ENCODE measurements around the gene CNTN4. TPM values are rescaled to one million over a fixed set of nuclear protein-coding genes. Genes with fewer than 3 reads are reported as not detected.

The CNTN4 gene
- total RNA-seq, 1 experiment from 2014 or later, result 5.7 TPM

DNA sequence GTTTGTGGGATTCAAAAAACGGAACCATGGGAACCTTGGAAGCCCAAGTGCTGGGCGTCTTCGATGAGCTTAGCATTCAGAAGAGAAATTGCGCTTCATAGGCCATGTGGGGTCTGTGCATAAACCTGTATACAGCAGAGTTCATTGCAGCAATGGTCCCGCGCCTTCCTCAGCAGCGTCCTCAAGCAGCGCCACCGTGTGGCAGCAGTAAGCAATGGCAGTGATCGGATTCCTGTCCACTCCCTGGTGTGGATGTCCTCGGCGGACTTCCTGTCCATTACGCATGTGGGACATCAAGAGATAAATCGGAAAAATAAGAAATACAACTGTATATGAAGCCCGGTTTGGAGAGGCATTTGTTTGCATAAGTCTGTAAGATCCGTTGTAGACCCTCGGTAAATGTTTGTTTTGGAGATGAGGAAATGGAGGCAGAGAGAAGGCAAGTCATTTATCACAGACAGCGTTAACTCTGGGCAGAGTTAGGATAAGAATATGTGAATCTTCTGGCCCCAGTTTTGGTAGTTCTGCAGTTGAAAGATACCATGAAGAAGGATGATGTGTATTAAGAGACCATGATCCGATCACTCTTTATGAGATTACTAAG is 57.7 kb downstream of the CNTN4 start:
- Histone ChIP-seq H3K9me3 (ENCODE audit: low read depth, low read length, poor library complexity, severe bottlenecking) (no peaks in the 10 kb centered on the region), H3K27me3 (replicated peaks; ENCODE audit: insufficient read depth, low read depth, low read length, poor library complexity) (no peaks in the 10 kb centered on the region), H3K27ac (ENCODE audit: low read depth, low read length, poor library complexity, severe bottlenecking) (no peak overlapping the region), H3K4me1 (ENCODE audit: insufficient read depth, low read length, poor library complexity, severe bottlenecking) (peaks cover 5% of the 10 kb centered on the region), H3K4me3 (ENCODE audit: low read depth, low read length, poor library complexity, severe bottlenecking) (peak overlapping the region; percentile 34), H3K36me3 (ENCODE audit: insufficient read depth, low read length, poor library complexity, severe bottlenecking) (no peaks in the 10 kb centered on the region)
- no TSS peak for BruUV-seq (replicated peaks)
- ChIA-PET CTCF (interaction anchor here (0.6 to 1.0 kb wide), 3 partner anchors 167 to 961 kb away, joined by 3 to 6 read pairs (median 5); no protein-coding TSS in a partner anchor), POLR2A (ENCODE audit: low non-redundant PET) (interaction anchor here (0.5 kb wide), 1 partner anchor 711 kb away, joined by 4 read pairs; no protein-coding TSS in a partner anchor)
- intact Hi-C loops (cut with micrococcal nuclease; ENCODE audit: unreplicated experiment), result loop anchor here (5.0 to 10.0 kb wide), 4 partner anchors 858 to 1522 kb away; no protein-coding TSS in a partner anchor
- peak; percentile 77 for DNase-seq (ENCODE audit: low spot score)
- TF ChIP-seq, protein P1, sequence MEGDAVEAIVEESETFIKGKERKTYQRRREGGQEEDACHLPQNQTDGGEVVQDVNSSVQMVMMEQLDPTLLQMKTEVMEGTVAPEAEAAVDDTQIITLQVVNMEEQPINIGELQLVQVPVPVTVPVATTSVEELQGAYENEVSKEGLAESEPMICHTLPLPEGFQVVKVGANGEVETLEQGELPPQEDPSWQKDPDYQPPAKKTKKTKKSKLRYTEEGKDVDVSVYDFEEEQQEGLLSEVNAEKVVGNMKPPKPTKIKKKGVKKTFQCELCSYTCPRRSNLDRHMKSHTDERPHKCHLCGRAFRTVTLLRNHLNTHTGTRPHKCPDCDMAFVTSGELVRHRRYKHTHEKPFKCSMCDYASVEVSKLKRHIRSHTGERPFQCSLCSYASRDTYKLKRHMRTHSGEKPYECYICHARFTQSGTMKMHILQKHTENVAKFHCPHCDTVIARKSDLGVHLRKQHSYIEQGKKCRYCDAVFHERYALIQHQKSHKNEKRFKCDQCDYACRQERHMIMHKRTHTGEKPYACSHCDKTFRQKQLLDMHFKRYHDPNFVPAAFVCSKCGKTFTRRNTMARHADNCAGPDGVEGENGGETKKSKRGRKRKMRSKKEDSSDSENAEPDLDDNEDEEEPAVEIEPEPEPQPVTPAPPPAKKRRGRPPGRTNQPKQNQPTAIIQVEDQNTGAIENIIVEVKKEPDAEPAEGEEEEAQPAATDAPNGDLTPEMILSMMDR (conservative IDR thresholded peaks at IDR 0.05; ENCODE audit: low read depth, low read length), result peak; percentile 93
- no peak for TF ChIP-seq EZH2 (IDR thresholded peaks at IDR 0.05; ENCODE audit: borderline replicate concordance, low read depth, low read length, poor library complexity, severe bottlenecking)

DNA sequence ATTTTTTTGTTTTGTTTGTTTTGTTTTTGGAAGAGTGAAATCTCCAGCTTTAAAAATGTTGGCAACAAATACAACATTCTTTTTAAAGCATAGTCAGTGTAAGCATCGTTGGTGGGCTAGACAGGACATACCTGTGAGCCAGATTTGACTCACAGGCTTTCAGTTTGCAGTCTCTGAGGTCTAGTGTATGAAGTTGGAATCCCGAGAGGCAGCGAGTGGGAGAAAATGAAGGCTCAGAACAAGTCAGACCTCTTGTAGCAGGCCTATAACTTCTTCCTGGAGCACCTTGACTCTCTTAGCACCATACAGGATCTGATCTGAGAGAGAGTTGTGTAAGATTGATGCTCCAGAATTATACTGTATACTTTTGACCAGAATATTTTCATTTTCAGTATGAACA is 60.2 kb downstream of the CNTN4 start:
- POLR2A ChIA-PET (ENCODE audit: low non-redundant PET), result interaction anchor here (0.6 kb wide), 1 partner anchor 239 kb away, joined by 3 read pairs; no protein-coding TSS in a partner anchor
- H3K27me3 ChIP-seq (replicated peaks; ENCODE audit: insufficient read depth, low read depth, low read length, poor library complexity), result no peaks in the 10 kb centered on the region
- H3K4me3 ChIP-seq (ENCODE audit: low read depth, low read length, poor library complexity, severe bottlenecking), result no peak overlapping the region
- H3K4me1 ChIP-seq (ENCODE audit: insufficient read depth, low read length, poor library complexity, severe bottlenecking), result peaks cover 5% of the 10 kb centered on the region
- H3K9me3 ChIP-seq (ENCODE audit: low read depth, low read length, poor library complexity, severe bottlenecking), result no peaks in the 10 kb centered on the region
- TF ChIP-seq, protein P1 (conservative IDR thresholded peaks at IDR 0.05; ENCODE audit: low read depth, low read length), result no peak
- no peak for TF ChIP-seq EZH2 (IDR thresholded peaks at IDR 0.05; ENCODE audit: borderline replicate concordance, low read depth, low read length, poor library complexity, severe bottlenecking)
- H3K36me3 ChIP-seq (ENCODE audit: insufficient read depth, low read length, poor library complexity, severe bottlenecking), result no peaks in the 10 kb centered on the region
- DNase-seq (ENCODE audit: low spot score), result no peak
- no TSS peak for BruUV-seq (replicated peaks)
- intact Hi-C loops (cut with micrococcal nuclease; ENCODE audit: unreplicated experiment), result loop anchor here (5.0 to 10.0 kb wide), 4 partner anchors 856 to 1524 kb away; no protein-coding TSS in a partner anchor
- CTCF ChIA-PET, result no interaction called here
- H3K27ac ChIP-seq (ENCODE audit: low read depth, low read length, poor library complexity, severe bottlenecking), result no peak overlapping the region

DNA sequence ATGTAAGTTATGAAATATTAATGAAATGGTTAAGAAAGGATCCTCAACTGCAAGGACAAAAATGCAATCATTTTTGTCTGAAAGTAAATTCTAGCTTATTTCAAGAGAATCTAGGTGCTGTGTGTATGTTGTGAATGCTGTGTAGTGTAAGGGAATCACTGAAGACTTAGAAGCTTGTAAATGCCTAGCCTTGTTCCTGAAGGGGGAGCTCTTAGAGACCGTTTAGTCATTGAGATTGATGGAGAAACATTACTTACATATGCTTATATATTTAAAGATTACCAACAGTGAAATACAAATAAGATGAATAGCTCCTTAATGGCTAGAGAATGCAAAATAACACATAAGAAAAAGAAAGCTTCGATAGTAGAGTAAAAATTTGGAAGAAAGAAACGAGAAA is 67.9 kb downstream of the CNTN4 start:
- TF ChIP-seq, protein P1 (conservative IDR thresholded peaks at IDR 0.05; ENCODE audit: low read depth, low read length), result peak; percentile 56
- no peak for TF ChIP-seq EZH2 (IDR thresholded peaks at IDR 0.05; ENCODE audit: borderline replicate concordance, low read depth, low read length, poor library complexity, severe bottlenecking)
- peak; percentile 39 for DNase-seq (ENCODE audit: low spot score)
- ChIA-PET POLR2A (ENCODE audit: low non-redundant PET) (no interaction called here), CTCF (no interaction called here)
- BruUV-seq (replicated peaks), result no TSS peak
- Histone ChIP-seq H3K4me3 (ENCODE audit: low read depth, low read length, poor library complexity, severe bottlenecking) (no peak overlapping the region), H3K36me3 (ENCODE audit: insufficient read depth, low read length, poor library complexity, severe bottlenecking) (no peaks in the 10 kb centered on the region), H3K9me3 (ENCODE audit: low read depth, low read length, poor library complexity, severe bottlenecking) (no peaks in the 10 kb centered on the region), H3K27me3 (replicated peaks; ENCODE audit: insufficient read depth, low read depth, low read length, poor library complexity) (no peaks in the 10 kb centered on the region), H3K4me1 (ENCODE audit: insufficient read depth, low read length, poor library complexity, severe bottlenecking) (no peaks in the 10 kb centered on the region), H3K27ac (ENCODE audit: low read depth, low read length, poor library complexity, severe bottlenecking) (no peak overlapping the region)
- intact Hi-C loops (cut with micrococcal nuclease; ENCODE audit: unreplicated experiment), result no loop called here

Measured in A673 (cell line).